NCI-H146 treated with DMSO at 0.1 percent for 48 hours (cell line): Measurements from ENCODE around the gene PLIN1.

ENCODE experiments used
- DNase-seq: peaks from one replicate; lab custom pipeline; 2025; ENCODE audit not compliant: unreplicated experiment; lab: John Stamatoyannopoulos, UW

PLIN1 gene

DNA sequence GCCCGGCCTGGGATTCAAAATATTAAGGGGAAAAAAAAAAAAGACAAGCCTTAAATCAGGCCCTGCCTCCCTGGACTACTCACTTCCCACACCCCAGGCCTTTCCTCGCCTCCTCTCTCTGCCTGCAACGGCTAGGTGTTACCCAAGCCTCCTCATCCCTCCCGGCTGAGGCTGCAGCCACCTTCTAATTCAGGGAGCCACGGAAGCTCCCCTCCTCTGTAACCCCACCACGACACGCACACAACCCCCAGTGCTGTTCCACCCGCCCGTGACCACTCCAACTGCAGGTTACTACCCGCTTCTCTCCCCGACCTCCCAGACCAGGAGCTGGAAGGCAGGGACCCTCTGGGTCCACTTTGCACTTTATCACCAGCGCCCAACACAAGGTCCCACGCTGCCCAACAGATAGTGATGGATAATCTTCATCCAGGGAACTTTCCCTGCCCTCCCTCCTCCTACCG is 24.8 kb downstream of the PLIN1 start:
- no peak for DNase-seq

DNA sequence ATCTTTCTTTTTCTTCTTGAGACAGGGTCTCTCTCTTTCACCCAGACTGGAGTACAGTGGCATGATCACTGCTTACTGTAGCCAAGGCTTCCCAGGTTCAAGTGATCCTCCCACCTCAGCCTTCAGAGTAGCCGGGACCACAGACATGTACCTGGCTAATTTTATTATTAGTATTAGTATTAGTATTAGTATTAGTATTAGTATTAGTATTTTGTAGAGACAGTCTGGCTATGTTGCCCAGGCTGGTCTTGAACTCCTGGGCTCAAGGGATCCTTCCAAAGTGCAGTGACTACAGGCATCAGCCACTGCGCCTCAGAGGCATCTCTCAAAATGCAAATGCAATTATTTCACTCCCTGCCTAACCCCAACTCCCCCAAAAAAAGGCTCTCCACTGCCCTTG is 25.6 kb downstream of the PLIN1 start:
- no peak for DNase-seq

DNA sequence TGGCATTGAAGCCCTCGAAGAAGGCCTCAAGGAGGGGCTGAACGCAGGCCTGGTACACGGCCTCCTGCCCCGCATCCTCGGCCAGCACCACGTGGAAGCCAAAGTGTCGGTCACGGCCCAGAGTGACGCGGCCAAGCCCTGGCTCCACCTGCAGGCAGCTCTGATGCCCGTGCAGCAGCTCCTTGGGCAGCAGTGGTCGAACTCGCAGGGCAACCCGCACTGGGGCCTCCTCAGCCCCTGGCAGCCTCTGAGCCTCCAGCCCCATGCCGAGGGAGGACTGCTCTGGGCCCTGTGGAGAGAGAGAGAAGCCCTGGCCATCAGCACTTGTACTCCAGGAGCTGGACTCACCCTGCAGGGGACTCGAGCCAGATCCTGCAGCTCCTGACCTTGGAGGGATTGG is 26.5 kb downstream of the PLIN1 start:
- DNase-seq: no peak

DNA sequence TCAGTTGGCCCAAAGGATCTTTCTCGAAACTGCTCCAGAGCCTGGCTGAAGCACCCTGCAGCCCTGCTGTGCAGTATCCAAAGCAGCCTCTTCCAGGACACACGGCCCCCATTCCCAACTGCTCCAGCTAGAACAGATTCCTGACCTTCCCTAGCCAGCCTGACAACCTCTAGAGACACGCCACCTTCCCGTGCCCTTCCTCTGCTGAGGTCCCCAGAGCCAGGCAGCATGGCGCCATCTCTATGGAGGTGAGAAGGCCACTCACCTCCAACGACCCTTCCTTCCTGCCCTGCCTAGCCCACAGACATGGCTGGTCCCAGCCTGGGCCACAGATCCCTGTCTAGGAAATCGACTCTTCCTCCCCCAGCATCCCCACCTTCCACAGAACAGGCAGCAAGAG is 27.0 kb downstream of the PLIN1 start:
- DNase-seq: no peak

DNA sequence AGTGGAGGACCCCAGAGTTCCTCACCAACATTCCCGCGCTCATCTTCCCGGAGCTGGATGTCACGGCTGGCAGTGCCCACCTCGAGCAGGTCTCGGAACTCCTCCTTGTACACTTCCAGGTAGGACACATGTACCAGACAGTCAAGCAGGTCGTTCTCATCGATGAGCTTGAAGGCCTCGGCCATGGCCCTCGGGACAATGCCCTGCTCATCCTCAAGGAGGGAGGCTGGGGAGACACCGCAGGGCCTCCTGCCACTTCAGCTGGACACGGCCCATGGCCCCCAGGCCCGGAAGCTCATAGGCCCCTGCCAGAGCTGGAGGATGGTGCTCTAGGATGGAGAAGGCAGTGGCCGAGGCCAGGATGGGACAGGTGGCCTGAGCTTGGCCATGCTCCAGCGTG is 29.5 kb downstream of the PLIN1 start:
- no peak for DNase-seq

DNA sequence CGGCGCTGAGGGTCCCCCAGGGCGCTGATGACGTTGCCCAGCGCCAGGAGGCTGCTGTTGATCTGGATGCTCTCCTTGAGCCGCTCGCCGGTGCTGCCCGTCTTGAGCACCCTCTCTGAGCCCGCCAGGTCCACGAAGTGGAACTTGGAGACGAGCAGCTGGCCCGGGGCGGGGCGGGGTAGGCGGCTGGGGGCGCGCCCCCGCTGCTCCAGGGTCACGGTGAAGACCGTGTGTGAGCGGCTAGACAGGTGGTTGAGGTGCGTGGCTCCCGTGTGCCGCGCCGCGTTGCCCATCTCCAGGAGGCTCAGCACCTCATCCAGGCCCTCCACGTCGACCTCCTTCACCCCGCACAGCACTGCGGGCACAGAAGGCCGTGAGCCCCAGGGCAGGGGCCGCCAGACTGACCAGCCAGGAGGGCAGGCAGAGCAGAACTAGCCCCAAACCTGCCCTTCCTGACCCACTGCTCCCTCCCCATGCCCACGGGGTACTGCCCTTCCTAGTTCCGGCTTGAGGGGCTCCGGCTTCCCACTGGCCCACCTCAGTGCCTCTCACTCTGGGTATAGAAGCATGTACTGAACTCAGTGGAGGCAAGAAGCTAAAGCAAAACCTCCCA is 30.0 kb downstream of the PLIN1 start:
- DNase-seq: no peak

DNA sequence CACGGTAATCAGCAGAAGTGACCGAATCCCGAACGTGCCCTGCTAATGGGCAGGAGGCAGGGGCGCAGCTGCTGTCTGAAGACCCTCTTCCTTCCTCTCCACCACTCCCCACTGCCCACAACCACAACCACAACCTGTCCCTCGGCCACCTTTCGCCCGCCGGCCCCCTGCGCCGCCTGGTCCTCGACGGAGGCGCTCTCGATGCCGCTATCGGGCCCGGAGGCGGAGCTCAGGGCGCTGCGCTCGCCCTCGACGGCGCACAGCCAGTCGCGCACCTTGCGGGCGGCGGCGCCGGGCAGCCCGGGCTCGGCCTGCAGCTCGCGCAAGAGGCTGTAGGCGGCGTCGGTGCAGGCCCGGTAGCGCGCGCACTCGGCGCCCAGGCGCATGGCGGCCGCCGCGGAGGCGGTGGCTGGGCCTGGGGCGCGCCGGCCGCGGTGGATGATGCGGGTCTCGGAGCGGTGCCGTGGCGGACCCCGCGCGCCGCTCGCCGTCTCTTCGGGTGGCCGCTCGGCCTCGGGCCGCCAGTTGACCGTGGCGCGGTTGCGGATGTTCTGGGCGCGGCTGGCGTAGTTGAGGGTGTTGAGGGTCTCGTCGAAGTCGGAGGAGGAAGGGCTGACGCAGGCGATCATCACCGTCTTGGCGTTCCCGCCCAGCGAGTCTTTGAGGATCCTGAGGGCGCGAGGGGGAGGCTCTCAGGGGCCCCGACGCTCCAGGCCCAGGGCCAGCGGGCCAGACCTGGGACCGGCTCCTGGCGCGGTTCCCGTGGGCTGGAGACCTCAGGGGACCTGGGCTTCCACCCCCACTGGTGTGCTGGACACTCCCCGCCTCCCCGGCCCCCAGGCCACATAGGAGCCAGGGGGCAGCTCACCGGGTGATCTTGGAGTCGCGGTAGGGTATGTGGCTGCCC is 30.8 kb downstream of the PLIN1 start:
- DNase-seq: no peak

DNA sequence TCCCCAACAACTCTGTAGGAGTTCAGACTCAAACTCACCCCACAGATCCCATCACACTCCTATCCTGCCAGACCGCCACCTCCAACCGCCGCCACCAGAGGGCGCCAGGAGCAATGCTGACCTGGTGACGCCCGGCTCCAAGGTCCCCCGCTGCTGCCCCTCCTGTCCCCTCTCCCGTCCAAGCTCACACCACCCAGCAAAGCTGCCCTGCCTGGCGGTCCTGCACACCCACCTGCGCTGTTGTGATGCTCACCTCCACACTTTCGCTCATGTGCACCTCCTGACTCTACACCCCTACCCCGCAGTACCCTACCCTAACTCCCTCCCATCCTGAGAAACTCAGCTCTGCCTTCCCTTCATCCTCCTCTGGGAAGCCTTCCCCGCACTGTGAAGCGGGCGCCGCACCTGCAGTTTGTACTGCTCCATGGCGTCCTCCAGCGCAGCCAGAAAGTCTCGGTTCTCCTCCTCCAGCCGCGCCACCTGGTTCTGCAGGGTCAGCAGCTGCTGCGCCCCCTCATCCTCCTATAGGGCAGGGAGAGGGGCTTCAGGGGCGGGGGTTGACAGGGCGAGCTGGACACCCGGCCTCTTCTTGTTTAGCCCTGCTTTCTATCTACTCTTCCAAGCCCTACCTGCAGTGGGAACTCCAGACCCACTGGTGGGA is 31.8 kb downstream of the PLIN1 start:
- DNase-seq: no peak

DNA sequence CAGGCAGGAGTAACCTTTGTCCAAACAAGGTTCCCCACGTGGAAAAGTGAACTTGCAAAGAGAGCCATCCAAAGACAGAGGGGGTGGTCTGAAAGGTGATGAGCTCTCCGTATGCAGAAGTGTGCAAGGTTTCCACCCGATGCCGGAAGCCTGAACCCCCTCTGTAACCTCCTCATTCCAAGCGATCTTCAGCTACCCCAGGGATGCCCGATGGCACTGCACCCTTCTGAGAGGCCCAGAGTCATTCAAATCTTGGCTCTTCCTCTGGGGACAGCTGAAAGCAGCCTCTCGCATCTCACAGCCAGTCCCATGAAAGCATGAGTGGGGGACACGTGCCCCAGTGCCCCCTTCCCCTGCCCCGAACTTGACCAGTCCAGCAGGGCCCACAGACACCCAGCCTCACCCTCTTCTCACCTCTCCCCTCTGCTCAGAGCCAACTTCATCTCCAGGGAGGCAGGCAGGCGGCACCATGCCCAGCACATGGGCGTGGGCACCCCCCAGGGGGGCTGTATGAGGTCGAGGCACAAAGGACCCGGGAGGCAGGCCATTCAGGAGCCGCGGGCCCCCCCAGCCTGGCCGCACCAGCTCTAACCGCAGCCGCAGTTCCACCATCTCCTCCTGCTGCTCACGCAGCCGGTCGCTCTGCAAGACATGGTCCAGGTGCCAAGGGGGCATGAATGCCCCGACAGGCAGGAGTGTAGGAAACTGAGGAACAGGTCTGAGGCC is 32.6 kb downstream of the PLIN1 start:
- DNase-seq: no peak

DNA sequence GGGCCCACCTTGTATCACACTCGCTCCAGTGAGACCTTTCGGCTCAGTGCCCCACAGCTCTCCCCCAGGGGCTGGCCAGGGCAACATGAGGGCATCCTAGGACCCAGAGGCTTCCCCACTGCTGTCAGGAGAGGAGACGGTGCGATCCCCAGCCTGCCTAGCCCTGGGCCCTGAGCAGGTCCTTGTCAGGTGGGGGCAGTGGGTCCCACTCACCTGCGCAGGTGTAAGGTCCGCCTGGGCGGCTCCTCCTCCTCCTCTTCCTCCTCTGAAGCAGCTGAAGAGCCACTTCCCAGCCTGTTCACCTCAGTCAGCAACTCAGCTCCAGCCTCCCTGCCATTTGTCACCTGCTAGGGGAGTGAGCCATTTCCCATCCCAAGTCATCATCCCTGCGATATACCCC is 33.5 kb downstream of the PLIN1 start:
- DNase-seq: no peak

DNA sequence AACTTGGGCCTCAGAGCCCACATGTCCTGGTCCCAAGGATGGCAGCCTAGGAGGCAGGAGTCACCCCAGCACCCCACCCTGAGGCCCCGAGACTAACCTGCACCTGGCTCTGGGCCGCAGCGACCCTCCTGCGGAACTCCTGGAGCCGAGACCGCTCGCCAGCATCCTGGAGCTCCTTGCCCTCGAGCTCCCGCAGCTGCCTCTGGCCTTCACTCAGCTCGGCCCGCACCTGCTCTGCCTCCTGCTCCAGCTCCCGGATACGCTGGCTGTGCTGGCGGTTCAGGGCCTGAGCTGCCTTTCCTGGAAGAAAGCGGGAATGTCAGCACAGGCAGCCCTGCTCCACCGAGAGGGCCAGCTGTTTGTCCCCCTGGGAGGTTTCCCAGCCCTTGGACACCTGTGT is 37.1 kb downstream of the PLIN1 start:
- DNase-seq: no peak

DNA sequence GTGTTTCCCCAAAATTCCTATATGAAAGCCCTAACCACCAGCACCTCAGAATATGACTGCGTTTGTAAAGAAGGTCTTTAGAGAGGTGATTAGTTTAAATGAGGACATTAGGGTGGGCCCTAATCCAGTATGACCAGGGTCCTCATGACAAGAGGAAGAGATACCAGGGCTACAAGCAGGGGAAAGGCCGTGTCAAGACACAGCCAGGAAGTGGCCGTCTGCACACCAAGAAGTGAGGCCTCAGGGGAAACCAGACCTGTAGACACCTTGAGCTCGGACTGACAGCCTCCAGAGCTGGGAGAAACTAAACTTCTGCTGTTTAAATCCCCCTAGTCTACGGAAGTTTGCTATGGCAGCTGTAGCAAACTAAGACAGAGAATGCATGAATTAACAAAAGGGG is 38.1 kb downstream of the PLIN1 start:
- no peak for DNase-seq

DNA sequence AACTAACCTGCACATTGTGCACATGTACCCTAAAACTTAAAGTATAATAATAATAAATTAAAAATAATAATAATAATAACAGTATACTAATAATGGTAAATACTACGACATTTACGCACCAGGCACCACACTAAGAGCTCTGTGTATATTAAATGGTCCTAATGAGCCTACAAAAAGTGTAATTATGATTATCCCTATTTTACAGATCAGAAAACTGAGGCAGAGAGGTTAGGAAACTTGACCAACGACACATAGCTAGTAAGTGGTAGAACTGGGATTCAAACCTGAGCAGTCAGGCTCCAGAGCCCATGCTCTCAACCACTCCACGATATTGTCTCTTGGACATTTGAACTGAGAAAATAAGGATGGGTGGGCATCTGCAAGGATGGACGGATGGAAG is 38.9 kb downstream of the PLIN1 start:
- no peak for DNase-seq

DNA sequence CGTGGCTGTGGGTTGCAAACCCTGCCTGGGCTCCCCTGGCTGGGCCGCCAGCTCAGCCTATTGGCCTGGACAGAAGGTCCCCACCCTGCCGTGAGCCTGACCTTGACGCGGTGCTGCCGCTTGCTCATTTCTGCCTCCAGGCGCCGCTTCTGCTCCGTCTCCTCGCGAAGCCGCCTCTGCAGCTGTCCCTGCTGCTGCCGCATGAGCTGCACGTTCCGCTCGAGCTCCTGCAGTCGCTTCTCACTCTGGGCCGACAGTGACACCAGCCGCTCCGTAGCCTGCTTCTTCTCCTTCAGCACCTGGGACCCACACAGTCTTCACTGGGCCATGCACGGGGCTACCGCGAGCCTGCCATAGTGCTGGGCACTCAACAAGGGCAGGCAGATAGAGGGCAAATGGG is 45.6 kb downstream of the PLIN1 start:
- no peak for DNase-seq

DNA sequence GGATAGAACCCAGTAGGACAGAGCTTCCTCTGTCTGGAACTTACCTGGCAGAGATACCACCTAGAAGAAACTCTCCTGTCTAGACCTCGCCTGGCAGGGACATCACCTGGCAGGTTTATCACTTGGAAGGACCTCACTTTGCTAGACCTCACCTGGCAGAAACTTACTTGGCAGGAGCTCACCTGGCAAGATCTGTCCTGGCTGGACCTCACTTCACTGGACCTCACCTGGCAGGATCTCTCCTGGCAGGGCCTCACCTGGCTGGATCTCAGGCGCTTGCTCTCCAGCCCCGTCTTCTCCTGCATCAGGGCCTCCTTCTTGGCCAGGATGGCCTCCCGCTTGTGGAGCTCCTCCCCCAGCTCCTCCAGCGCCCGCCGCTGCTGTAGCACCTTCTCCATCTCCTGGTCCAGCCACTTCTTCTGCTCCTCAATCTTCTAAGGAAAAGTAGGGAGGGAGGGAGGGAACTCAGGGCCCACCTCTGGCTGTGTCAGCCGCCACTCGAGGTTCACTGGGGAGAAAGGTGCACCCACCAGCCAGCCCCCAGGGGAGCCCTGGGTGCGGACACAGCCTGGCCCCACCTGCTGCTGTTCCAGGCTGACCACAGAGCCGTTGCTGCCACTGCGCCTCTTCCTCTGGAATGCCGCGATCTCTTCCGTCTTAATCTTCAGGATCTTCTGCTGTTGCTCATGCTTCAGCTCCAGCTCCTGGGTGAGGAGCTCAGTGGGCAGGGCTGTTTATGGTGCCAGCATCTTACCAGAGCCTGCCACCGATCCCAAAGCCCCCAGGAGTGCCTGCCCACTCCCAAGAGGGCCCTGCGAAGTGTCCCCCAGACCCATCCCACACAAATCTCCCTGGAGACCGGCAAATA is 46.4 kb downstream of the PLIN1 start:
- no peak for DNase-seq

DNA sequence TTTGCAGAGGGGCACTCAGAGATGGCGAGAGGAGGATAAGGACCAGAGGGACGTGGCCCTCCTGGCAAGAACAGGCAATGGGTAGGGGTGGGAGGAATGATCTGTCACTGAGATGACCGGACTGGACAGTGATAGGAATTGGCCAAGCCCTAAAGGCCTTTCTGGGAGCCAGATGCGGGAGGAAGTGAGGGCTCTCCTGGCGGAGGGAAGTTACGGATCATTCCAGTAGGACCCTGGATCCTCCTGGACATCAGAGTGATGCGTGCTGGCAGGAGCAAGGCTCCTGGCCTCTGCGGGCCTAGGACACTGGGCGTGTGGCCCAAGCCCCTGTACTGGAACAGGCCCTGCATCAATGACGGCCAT is 47.3 kb downstream of the PLIN1 start:
- no peak for DNase-seq

DNA sequence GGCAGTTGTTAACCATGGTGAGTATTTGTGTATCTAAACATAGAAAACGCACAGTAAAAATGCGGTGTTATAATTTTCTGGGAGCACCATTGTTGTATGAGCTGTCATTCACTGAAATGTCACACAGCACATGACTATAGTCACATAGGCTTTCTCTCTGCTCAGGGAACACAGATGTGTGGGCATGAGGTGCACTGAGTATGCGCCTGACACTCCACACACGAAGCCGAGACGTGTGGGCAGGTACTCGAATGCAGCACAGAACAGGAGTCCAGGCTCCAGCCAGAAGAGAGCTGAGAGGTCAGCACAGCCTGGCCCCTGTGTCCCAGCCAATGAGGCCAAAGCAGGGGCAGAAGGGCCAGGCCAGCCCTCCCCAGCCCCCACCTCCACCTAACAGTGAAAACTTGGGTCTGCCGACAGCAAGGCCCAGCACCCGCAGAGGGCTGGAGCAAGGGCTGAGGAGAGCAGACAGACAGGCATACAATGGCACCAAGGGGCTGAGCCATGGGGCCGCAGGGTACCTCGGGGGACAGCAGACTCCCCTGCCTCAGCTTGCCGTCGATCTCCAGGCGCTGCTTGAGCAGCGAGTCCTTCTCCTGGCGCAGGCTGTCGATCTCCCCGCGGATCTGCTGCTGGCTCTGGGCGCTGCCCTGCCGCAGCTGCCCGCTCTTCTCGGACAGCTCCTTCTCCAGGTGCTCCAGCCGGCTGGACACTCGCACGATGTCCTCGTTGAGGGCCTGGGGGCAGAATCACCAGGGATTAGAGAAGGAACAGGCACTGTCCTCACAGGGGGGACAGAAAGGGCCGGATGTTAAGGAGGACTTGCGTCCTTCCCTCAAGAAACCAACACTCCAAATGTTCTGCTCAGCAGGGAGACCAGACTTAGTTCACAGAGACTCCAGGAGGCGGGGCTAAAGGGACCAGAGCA is 47.9 kb downstream of the PLIN1 start:
- no peak for DNase-seq

DNA sequence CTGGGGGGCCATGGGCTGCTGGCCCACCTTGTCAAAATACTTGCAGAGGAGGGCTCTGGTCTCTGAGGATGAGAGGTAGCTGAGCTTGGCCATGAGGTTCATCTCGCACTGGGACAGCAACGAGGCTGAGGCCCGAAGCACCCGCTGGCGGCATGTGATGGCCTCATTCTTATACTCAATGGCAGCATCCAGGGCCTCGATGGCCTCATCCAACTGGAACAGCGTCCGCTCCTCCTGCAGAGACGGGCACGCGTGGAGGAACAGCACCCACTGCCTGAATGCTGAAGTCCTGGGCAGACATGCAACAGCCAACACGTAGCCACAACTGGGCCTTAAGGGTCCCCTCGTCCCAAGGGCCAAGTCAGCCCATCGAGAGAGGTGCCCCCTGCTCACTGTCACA is 48.9 kb downstream of the PLIN1 start:
- DNase-seq: no peak

DNA sequence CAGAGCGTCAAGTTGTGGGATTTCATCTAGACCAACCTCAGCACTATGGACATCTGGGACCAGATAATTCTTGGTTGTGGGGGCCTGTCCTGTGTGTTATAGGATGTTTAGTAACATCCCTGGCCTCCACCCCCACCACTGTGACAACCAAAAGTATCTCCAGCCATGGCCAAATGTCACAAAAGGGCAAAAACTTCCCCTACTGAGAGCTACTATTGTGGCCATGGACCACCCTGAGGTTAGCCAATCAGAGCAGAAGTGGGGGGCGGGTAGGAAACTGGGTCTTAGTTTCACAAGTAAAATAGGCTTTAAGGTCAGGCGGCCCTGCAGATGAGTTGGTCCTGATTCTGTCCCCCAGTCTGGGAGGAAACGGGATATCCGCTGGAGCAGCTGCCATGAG is 49.3 kb downstream of the PLIN1 start:
- no peak for DNase-seq
